NCI-H2196 treated with DMSO at 0.1 percent for 48 hours (cell line): ENCODE results near the gene RASGRP2.

Experiments used
- DNase-seq: peaks from one replicate; lab custom pipeline; 2025; ENCODE audit not compliant: unreplicated experiment; lab: John Stamatoyannopoulos, UW

The RASGRP2 gene

GRCh38 chr11:64698427-64698826 lies 45.5 kb downstream of the RASGRP2 start:
- no peak for DNase-seq

GRCh38 chr11:64697663-64698375 lies 46.1 kb downstream of the RASGRP2 start:
- no peak for DNase-seq

GRCh38 chr11:64696045-64696444 lies 47.9 kb downstream of the RASGRP2 start:
- DNase-seq, result no peak

DNA sequence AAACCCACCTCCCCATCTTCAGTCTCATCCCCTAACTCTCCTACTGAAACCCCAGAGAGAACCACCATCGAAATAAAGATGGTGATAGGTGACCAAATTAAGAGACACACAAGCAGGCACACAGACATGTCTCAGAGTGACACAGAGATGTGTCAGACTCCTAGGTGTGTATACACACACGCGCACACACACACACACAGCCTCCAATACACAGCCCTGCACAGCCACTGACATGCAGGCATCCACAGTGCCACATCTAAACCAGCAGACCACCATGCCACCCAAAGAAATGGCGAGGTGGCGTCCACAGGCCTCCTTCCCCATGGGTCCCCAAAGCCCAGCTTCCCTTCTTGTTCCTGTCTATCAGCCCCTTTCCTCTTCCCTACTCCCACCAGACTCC lies 48.4 kb downstream of the RASGRP2 start:
- DNase-seq, result no peak

DNA sequence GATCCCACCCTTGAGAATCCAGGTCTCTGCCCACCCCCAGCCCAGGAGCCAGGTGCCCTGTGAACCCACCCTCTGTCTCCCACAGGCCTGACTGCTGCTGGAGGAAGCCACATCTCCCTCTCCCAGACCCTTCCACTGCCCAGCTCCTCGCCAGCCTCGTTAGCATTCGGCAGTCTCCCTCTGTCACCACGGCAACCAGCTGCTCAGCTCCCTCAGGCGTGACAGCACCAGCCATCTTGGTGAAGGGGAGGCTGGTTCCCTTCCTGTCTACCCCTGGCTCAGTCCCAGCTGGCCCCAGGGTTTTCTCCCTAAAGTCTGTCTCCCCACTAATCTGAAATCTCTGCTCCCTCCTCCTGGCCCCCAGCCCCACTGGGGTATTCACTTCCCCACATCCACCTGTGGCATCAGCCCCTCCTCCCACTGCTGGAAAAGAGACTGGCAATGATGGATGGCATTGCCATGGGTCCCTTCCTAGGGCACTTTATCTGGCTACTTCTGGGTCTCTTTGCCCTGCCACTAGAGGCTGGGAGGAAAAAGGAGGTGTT lies 49.0 kb downstream of the RASGRP2 start:
- DNase-seq, result peak; percentile 43

- no peak for DNase-seq
These were observed 49.8 kb downstream of the RASGRP2 start for GRCh38 chr11:64694026-64694755.

DNA sequence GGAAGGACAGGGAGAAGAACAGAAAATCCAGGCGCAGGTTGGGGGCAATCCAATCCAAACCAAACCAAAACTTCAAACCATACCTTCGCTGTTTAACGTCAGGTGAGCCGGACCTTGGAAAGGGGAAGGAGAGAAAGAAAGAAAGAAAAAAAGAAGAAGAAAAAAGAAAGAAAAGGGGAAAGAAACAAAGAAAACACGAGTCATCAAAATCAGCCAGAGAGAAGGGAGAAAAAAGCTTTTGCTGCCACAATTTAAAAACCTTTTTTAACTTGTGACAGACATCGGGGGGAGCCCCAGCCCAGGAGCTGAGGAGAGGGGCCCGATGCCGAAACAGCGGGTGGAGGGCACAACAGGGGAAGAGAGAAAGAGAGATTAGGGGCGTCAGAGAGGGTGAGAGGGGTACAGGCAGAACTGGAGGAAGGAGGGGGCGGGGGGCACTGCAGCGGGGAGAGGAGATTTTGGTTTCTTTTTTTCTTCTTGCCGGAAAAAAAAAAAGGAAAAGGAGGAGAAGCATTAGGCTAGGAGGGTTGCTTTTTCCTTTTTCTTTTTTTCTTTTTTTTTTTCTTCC lies 51.1 kb downstream of the RASGRP2 start:
- no peak for DNase-seq

- DNase-seq, result no peak
These were observed 52.4 kb downstream of the RASGRP2 start for GRCh38 chr11:64691543-64691942.

- no peak for DNase-seq
These were observed 53.7 kb downstream of the RASGRP2 start for GRCh38 chr11:64690235-64690634.

- DNase-seq, result peak; percentile 83
These were observed 55.4 kb downstream of the RASGRP2 start for GRCh38 chr11:64688534-64688982.

GRCh38 chr11:64687643-64688533 lies 56.1 kb downstream of the RASGRP2 start:
- no peak for DNase-seq

GRCh38 chr11:64687204-64687603 lies 56.7 kb downstream of the RASGRP2 start:
- DNase-seq, result peak; percentile 72

GRCh38 chr11:64686466-64687170 lies 57.3 kb downstream of the RASGRP2 start:
- no peak for DNase-seq

DNA sequence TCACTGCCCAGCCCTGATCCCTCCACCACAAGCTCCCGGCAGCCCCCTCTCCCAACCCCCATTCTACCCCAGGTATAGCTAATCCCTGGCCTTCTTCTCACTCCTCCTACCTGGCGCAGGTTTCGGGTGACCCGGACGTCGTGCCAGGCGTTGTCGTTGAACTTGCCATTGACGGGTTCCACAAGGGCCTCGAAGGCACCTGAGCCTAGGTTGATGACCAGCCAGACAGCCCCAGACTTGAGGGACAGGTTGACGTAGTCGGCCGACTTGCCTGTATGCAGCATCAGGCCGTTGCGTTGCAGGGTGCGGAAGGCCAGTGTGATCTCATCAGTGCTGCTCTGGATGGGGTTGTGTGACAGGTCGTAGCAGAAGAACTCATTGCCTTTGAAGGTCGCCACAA lies 58.4 kb downstream of the RASGRP2 start:
- DNase-seq, result no peak

- no peak for DNase-seq
These were observed 59.6 kb downstream of the RASGRP2 start for GRCh38 chr11:64684357-64684756.

GRCh38 chr11:64681171-64681570 lies 62.8 kb downstream of the RASGRP2 start:
- DNase-seq, result no peak

DNA sequence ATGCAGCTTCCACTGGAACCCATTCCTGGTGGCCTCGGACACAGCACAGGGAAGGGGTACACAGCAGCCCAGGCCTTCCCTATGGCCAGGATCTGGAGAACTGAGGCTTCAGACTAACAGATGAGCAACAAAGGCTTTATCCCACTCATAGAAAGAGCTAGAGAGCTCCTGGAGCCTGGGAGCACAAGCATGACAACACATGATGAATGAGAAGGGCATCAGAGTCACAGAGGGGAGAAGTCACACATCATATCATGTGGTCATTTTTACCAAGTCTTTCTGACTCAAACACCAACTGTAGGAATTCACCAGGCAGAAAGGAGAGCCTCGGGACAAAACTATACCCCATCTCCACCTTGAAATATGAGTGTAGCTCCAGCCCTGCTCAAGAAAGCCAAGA lies 64.1 kb downstream of the RASGRP2 start:
- DNase-seq, result no peak

DNA sequence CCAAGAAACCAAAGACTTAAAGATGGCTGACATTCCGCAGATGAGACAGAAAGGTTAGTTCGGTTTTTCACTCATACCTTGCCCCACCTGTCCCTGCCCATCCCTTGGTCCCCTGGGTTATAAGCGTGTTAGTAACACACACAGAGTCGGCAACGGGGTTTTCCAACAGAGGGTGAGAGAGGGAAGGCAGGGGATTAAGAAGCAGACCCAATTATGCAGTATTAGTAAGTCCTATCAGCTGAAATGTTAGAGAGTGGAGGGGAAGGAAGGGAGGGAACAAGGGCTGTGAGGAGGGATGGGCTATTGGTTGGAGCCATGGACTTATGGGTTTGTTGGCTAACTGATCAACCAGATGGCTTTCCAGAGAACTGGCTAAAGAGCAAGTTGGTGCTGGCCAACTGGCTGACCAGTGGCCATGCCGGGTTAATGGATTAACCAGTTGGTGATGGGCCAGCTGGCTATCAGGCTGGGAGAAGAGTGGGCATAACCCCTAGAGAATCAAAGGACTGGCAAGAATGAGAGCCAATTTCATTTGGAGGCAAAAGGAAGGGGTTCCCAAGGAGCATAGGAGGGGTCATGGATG lies 66.4 kb downstream of the RASGRP2 start:
- no peak for DNase-seq
